Renal cortex interstitium (tissue), 11 donors: ENCODE measurements around the gene TC2N. TPM values are rescaled to one million over a fixed set of nuclear protein-coding genes. Genes with fewer than 3 reads are reported as not detected.

ENCODE experiments used
- DNase-seq, 11 donors: peaks; one replicate each; pipeline ENCODE4 v3.0.0-alpha.2; 2013; ENCODE audit warnings: low read depth in 9 of 11, low spot score in 4 of 11; ENCODE audit errors: extremely low read depth in 1 of 11
- polyA plus RNA-seq, 3 donors: library from polyadenylated mRNA; unstranded; fragments of 120-200 nt; gene quantifications; one replicate each; pipeline ENCODE4 v1.2.1, GENCODE V29; 2013; ENCODE audit not compliant: insufficient read length in 3 of 3

TC2N gene
- polyA plus RNA-seq, 3 donors, result 7.9 to 34.9 (median 14.3) TPM

DNA sequence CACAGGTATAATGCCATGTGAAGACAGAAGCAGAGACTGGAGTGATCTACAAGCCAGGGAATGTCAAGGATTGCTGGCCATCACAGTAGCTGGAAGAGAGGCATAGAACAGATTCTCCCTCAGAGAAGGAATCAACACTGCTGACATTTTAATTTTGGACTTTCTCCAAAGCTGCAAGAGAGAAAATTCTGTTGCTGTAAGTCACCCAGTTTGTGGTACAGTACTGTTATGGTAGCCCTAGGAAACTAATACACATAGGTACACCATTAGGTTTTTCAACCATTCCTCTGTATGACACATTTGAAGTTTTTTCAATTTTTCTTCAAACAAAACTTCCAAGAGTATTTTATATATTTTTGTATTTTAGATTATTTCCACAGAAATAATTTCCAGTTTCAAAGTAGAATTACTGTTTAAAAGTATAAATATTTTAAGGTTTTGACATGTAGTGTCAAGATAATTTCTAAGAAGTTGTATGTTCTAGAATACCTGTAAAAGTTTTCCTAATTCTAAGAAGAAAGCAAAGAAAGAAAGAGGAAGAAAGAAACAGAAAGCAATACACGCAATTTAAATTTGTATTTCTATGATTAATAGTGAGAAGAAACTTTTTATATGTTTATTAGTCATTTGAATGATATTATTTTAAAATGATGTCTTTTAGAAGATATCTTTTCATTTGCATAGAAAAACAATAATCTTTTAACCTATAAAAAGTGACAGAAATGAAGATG lies 70.6 kb downstream of the TC2N start:
- no peak for DNase-seq

DNA sequence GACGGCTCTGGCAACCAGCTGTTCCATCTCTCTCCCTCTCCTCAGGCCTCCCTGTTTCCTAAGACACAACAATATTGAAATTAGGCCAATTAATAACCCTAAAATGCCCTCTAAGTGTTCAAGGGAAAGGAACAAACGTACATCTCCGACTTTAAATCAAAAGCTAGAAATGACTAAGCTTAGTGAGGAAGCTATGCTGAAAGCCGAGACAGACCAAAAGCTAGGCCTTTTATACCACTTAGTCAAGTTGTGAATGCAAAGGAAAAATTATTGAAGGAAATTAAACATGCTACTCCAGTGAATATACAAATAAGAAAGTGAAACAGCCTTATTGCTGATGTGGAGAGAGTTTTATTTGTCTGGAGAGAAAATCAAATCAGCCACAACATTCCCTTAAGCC lies 73.6 kb downstream of the TC2N start:
- no peak for DNase-seq

- DNase-seq, result no peak
These were observed 81.1 kb downstream of the TC2N start for GRCh38 chr14:91786188-91786587.

DNA sequence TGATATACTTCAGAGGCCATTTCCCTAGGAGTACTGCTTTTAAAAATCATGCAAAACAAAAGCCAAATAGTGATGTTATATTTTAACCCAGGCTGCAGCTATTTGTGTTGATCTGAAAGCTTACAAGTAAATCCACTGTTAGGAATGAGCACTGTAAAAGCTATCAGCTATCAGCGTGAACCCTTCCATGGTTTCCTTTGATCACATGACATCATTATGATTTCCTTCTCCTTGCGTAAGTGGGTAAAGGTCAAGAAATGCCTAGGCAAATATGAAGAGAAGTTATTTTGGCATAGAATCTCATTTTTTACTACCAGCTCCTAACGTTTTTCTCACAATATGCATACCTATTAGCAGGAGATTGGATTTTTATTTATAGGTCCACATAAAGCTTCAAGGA lies 86.9 kb downstream of the TC2N start:
- no peak for DNase-seq

DNA sequence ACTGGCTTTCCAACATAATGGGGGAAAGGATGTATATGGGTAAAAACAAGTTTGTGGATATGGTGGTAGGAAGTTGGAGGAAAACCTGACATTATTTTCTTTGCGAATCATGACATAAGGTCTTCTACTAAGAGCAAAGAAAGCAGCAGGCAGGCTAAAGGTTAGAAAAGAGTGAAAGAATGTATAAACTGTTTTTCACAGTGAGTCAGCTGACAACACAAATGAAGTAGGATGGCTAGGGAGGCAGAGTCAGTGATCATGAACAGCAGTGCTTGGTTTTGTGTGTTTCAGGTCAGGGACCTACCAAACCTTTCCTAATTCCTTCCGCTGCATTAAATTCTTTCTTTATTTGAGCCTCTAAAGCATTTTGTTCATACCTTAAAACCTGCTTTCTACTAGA lies 89.1 kb downstream of the TC2N start:
- no peak for DNase-seq

- DNase-seq, result no peak
These were observed 92.9 kb downstream of the TC2N start for GRCh38 chr14:91774140-91775096.

GRCh38 chr14:91770185-91770584 lies 97.2 kb downstream of the TC2N start:
- DNase-seq, result no peak

- DNase-seq, result no peak
These were observed 111.6 kb downstream of the TC2N start for GRCh38 chr14:91755570-91756295.

DNA sequence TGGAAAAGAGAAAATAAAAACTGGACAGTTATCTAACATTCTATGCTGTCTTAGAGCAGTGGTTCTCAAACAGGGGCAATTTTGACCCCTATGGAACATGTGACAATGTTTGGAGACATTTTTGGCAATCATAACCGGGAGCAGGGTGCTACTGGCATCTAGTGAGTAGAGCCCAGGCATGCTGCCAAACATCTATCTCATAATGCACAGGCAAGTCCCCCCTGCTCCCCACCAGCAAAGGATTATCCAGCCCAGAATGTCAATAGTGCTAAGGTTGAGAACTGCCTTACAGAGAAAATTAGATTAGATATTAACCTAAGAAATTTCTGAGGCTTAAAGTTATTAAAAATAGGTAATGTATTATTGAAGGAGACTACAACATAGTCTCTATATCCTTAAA lies 112.5 kb downstream of the TC2N start:
- no peak for DNase-seq

DNA sequence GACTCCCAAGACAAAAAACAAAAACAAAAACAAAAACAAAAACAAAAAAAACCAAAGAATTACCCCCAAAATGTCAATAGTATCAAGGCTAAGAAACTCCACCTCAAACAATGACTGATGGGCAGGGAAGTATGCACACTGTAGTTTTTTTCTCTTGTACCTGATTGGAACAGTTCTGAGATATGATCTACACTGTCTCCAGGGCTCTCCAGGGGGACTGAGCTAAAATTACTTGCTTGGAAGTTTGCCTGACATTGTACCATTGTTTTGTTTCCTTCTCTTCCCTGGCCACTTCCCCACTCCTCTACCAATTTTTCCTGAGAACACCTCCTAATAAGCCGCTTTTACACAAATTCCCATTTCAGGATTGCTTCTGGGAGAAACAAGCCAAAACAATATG lies 113.2 kb downstream of the TC2N start:
- no peak for DNase-seq

DNA sequence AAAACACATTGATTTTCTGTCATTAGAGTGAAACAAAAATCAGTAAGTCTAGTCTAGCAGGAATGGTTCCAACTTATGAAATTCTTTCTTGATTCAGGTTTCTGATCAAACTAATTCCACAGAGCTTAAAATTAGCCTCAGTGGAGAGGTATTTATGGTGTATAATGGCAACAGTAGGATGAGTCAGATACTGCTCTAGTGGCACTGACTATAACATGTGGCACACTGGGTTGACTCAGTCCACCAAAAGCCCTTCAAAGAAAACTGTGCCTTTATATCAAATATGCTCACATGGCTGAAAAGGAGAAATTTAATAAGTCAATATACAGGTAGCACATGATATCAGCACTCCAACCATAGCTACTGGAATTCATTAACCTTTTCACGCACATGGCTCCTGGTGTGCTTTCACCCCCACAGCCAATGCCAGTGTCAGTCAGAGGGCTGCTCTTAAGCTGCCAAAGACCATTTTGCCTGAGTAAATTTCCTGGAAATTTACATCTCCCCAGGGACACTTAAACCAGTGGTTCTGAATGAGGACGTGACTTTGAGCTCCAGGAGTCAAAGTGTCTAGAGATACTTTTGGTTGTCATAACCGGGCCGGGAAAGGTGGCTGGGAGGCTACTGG lies 113.7 kb downstream of the TC2N start:
- DNase-seq, result no peak

DNA sequence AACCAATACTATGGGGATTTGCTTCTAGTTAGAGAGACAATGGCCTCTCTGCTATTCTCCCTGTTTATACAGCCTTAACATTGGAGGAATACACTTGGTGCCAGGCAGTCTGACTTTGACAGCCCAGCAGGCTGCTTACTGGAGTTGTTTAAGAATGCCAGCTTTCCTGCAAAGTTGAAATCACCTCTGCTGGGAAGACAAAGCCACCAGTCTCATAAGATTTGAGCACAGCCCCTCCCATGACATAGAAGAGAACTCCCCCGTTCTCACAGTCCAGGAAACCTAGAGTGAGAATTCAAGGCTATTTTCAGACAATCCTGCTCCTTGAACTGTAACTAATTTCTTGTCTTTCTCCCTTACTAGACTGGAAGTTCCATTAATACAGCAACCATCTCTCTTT lies 114.4 kb downstream of the TC2N start:
- DNase-seq, result peak in 2 of 11 donors; percentile 2 to 17

DNA sequence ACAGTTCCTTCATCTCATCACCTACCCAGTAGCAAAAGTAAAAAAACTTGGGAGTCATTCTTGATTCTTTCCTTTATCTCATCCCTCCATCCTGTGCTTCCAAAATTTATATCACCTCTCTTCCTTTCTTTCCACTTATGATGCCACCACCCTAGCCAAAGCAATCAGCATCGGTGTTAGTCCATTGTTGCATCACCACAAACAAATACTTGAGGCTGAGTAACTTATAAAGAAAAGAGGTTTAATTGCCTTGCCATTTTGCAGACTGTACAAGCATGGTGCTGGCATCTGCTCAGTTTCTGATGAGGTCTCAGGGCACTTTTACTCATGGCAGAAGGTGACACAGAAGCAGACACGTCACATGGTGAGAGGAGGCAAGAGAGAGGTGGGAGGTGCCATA lies 115.6 kb downstream of the TC2N start:
- no peak for DNase-seq

- no peak for DNase-seq
These were observed 116.6 kb downstream of the TC2N start for GRCh38 chr14:91750634-91751198.

DNA sequence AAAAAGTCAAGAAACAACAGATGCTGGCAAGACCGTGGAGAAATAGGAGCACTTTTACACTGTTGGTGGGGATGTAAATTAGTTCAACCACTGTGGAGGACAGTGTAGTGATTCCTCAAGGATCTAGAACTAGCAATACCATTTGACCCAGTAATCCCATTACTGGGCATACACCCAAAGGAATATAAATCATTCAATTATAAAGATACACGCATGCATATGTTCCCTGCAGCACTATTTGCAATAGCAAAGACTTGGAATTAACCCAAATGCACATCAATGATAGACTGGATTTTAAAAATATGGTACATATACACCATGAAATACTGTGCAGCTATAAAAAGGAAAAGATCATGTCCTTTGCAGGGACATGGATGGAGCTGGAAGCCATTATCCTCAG lies 117.5 kb downstream of the TC2N start:
- no peak for DNase-seq

GRCh38 chr14:91748049-91748448 lies 119.3 kb downstream of the TC2N start:
- DNase-seq, result no peak

GRCh38 chr14:91745344-91745743 lies 122.0 kb downstream of the TC2N start:
- no peak for DNase-seq

DNA sequence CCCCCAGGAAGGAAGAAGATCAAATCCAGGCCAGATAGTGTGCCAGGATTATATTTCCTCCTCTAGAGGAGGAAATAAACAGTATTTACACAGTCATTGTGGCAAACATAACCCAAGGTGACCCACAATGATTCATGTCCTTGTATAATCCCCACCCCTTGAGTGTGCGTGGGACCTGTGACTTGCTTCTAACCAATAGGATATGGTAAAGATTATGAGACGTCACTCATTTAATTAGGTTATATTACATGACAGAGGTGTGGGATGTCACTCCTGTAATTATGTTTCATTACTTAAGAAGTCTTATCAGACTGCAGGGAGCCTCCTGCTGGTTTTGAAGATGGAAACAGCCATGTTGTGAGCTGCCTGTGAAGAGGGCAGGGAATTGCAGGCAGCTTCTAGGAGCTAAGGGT lies 123.3 kb downstream of the TC2N start:
- DNase-seq, result no peak

- no peak for DNase-seq
These were observed 124.1 kb downstream of the TC2N start for GRCh38 chr14:91743305-91743653.
